OCI-M2 (cell line): ENCODE measurements around the gene SAMD14.

Experiments
- DNase-seq: peaks from one replicate; lab custom pipeline; 2025; ENCODE audit not compliant: unreplicated experiment; lab: John Stamatoyannopoulos, UW

Gene SAMD14

GRCh38 chr17:50165466-50165865 lies 35.5 kb upstream of the SAMD14 start:
- DNase-seq, result no peak

- no peak for DNase-seq
Observed at GRCh38 chr17:50165066-50165465, 35.1 kb upstream of the SAMD14 start.

DNA sequence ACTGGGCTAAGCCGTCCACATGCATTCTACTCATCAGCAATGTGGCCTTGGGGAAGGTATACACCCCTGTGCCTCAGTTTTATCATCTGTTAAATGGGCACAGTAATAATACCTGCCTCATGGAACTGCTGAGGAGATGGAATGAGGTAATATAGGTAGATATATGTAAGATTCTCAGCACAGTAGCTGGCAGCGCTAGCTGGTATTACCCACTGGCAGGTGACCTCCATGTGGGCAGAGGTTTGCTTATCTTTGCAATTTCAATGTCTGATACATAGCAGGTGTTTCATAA lies 34.7 kb upstream of the SAMD14 start:
- DNase-seq, result no peak

DNA sequence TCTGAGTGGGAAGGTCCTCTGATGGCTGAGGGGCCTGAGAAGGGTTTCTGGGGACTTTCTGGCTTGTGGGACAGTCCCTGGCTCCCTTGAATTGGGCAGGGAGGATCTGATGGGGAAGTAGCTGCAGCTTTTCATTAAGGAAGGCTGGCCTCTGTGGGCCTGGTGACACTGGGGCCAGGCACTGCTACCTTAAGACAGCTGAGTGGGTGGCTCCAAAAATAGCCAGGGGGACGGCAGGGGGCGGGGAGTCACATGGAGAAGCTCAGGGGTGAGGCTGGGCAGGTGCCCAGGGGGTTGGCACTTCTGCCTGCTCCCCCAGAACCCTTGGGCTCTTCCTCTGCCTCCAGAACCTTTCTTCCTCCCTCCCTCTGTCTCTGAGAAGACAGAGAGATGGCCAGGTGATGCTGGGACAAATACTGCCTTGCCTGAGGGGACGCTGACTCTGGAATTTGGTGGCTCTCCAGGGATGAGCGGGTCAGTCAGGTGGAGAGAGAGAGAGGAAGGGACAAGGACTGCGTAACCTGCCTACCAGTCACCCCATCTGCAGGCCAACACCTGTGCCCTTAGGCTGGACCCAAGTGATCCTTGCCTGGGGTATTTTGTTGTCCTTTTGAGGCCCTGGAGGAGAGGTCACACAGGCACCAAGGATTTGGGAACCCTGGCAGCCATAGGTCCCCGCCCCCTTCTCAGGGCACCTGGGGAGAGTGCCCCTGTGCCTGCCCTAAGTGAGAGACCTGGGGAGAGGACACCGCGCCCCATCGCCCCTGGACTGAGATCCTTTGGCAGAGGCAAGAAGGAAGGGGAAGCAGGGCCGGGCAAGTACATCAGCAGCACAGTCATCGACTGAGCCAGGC lies 34.1 kb upstream of the SAMD14 start:
- no peak for DNase-seq

GRCh38 chr17:50162466-50163254 lies 32.7 kb upstream of the SAMD14 start:
- no peak for DNase-seq

- no peak for DNase-seq
Observed at GRCh38 chr17:50161911-50162288, 31.9 kb upstream of the SAMD14 start.

- DNase-seq, result peak; percentile 47
Observed at GRCh38 chr17:50161023-50161910, 31.3 kb upstream of the SAMD14 start.

GRCh38 chr17:50157891-50158290 lies 27.9 kb upstream of the SAMD14 start:
- DNase-seq, result no peak

DNA sequence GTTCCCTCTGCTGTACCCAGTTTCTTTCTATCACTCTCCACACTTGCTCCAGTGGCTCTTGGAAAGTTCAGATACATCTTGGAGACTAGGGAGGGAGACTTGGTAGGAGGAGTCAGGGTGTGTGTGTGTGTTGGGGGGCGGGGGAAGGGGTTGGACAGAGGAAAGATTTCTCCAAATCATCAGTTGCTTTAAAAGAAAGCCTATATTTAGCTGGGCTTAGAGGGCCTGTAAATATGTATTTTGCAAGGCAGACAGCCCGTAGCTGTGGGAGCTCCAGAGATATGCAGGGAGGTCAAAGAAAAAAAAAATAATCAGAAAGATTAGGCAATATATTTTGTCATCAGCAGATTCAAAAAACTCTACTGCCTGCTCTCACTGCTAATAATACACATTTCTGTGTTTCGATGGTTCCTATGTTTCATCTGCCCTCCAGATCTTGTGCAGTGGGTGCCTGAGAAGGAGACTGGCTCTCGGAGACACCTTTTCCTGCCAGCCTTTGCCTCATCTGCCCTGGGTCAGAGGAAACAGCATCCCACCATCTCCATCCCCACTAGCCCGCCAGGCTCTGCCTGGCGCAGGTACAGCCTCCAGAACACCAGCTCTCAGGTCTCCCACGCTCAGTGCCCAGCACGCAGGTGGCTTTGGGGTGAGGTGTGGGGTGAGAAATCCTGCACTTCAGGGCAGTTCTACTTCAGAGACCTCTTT lies 25.3 kb upstream of the SAMD14 start:
- no peak for DNase-seq

GRCh38 chr17:50154604-50155003 lies 24.6 kb upstream of the SAMD14 start:
- no peak for DNase-seq

- DNase-seq, result no peak
Observed at GRCh38 chr17:50153650-50154575, 24.0 kb upstream of the SAMD14 start.

GRCh38 chr17:50152736-50153135 lies 22.8 kb upstream of the SAMD14 start:
- DNase-seq, result no peak

DNA sequence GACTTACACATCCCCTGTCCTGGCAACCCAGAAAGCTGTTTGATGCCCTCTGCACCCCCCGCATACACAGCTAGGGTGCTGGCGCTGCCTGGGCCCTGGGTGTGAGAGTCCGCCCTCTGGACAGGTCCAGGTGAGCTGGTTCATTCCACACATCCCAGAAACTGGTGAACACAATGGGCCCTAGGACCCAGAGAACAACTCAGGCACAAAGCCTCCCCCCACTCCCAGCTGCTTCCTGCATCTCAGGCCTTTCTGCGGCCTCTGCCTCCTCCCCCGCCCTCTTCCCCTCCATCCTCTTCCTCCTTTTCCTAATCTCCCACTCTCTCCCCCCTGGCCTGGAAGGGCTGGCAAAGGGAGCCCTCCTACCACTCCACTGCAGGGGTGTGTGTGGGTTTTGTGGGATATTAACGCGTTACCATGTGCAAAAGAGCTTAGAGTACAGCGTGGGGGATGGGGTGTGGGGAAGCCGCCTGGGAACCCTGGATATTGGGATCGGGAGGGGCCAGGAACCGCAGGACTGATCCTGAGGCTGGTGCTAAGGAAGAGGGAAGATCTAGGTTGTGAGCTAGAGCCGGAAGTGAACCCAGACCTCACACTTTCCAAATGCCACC lies 22.1 kb upstream of the SAMD14 start:
- no peak for DNase-seq

DNA sequence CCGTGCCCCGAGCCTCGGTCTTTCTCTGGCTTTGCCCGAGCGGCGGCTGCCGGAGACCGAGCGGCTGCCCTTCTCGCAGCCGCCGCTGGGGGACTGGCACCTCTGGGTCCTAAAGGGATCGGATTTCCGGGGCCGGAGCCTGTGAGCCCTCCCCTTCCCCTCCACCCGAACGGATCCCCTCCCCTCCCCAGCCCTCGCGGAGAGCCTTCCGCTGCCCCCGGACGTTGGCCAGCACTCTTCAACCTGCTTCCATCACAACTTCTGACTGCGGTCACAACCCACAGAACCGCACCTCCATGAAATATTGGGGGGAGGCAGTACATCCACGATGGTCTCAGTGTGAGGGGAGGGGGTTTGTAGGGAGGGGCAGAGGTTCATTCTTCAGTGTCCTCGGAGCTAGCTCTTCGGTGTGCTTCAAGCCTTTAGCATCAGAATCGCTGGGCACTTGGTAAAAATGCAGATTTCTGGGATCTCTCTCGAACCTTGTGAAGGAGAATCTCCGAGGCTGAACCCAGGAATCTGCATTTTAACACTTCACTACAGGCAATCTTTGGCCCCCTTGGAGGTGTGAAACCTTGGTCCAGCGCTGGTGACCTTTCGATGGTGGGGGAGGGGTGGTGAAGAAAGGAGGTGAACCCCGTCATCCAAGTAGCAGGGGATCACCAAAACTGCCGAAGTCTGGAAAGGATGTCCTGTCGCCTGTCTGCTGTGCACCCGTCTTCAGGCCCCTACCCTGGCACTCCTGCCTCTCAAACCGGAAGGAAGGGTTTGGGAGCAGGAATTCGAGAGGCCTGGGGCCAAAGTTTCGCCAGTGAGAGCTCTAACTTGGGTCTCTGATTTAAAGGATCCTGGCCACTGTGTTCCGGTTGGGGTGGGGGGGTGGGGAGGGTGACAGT lies 21.3 kb upstream of the SAMD14 start:
- DNase-seq, result no peak

- DNase-seq, result no peak
Observed at GRCh38 chr17:50150354-50151040, 20.5 kb upstream of the SAMD14 start, which contains the start of gene PPP1R9B. Gene PPP1R9B (minus strand): TSS chr17:50150677. CDS start chr17:50150513, 164 bp downstream.

- DNase-seq, result no peak
Observed at GRCh38 chr17:50149417-50150353, 19.7 kb upstream of the SAMD14 start.

DNA sequence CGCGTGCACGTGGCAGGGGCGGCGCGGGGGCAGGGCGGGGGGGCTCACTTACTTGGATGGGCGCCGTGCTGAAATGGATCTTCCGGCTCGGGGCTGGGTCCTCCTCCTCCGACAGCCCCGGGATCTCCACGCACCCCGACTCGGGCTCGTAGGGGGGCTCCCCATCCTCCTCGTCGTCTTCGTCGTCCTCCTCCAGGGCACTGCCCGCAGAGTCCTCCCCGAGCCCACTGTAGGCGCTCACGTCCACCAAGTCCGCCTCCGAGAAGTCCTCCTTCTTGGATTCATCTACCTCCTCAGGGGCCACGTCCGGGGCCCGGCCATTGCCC lies 19.1 kb upstream of the SAMD14 start:
- no peak for DNase-seq
